Prostate gland (tissue), 2 donors: ENCODE measurements around the gene TNIP1. TPM values are rescaled to one million over a fixed set of nuclear protein-coding genes. Genes with fewer than 3 reads are reported as not detected.

ENCODE experiments used
- DNase-seq: peaks from one replicate; pipeline ENCODE4 v3.0.0-alpha.2; 2019; ENCODE audit warnings: low spot score
- H3K27ac ChIP-seq, 2 donors: fragments of 200-600 bp; sonication (generic); 2 replicates each; pipeline ENCODE4 v1.5.1; 2017 to 2019
- H3K27me3 ChIP-seq: fragments of 200-600 bp; sonication (generic); replicated peaks from 2 replicates; pipeline ENCODE4 v1.5.1; 2019; ENCODE audit not compliant: insufficient read depth
- H3K36me3 ChIP-seq, 2 donors: fragments of 200-600 bp; sonication (generic); 1 replicate in 1 of 2; 2 replicates in 1 of 2; pipeline versions ENCODE4 v1.5.1 to v1.8.1; 2017 to 2019
- H3K4me1 ChIP-seq: fragments of 200-600 bp; sonication (generic); replicated peaks from 2 replicates; pipeline ENCODE4 v1.5.1; 2019
- H3K4me3 ChIP-seq, 2 donors: fragments of 200-600 bp; sonication (generic); 2 replicates each; pipeline ENCODE4 v1.5.1; 2017 to 2019
- H3K9me3 ChIP-seq: fragments of 200-600 bp; sonication (generic); 2 replicates; pipeline ENCODE4 v1.5.1; 2017
- POLR2A ChIP-seq: fragments of 450-650 bp; IDR thresholded peaks from one replicate; pipeline ENCODE4 v1.6.1; 2016; ENCODE audit warnings: antibody characterized with exemption, mild to moderate bottlenecking
- POLR2AphosphoS5 ChIP-seq: sonication (generic); formaldehyde crosslinking; IDR thresholded peaks from one replicate; pipeline ENCODE4 v1.6.1; 2017; ENCODE audit warnings: antibody characterized with exemption
- WGBS: methylation state at CpG from one replicate; pipeline ENCODE4 v1.1.5; 2018; 5-methylcytosine and 5-hydroxymethylcytosine counted together
- intact Hi-C: fragments of 100-400 bp; cut with DNase I; formaldehyde crosslinking; loops from one replicate; pipeline ENCODE4 v1.14.2; 2022
- total RNA-seq, 2 donors: library from RNA; depleted of rRNA; stranded (reverse); fragments of >200 nt; gene quantifications; one replicate each; pipeline ENCODE4 v1.1.0, GENCODE V29; 2016
- TF ChIP-seq, protein P1 (sequence below), 4 experiments: fragments of 200-600 bp in 2 of 4; fragments of 450-650 bp in 2 of 4; sonication (generic) in 2 of 4; IDR thresholded peaks; 1 replicate in 3 of 4; 2 replicates in 1 of 4; pipeline ENCODE4 v1.5.1; 2016 to 2019; ENCODE audit warnings: antibody characterized with exemption in 4 of 4, mild to moderate bottlenecking in 2 of 4, moderate library complexity in 2 of 4

The TNIP1 gene, protein sequence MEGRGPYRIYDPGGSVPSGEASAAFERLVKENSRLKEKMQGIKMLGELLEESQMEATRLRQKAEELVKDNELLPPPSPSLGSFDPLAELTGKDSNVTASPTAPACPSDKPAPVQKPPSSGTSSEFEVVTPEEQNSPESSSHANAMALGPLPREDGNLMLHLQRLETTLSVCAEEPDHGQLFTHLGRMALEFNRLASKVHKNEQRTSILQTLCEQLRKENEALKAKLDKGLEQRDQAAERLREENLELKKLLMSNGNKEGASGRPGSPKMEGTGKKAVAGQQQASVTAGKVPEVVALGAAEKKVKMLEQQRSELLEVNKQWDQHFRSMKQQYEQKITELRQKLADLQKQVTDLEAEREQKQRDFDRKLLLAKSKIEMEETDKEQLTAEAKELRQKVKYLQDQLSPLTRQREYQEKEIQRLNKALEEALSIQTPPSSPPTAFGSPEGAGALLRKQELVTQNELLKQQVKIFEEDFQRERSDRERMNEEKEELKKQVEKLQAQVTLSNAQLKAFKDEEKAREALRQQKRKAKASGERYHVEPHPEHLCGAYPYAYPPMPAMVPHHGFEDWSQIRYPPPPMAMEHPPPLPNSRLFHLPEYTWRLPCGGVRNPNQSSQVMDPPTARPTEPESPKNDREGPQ
- total RNA-seq, result 10 to 100 TPM; 61.9 to 81.6 TPM

DNA sequence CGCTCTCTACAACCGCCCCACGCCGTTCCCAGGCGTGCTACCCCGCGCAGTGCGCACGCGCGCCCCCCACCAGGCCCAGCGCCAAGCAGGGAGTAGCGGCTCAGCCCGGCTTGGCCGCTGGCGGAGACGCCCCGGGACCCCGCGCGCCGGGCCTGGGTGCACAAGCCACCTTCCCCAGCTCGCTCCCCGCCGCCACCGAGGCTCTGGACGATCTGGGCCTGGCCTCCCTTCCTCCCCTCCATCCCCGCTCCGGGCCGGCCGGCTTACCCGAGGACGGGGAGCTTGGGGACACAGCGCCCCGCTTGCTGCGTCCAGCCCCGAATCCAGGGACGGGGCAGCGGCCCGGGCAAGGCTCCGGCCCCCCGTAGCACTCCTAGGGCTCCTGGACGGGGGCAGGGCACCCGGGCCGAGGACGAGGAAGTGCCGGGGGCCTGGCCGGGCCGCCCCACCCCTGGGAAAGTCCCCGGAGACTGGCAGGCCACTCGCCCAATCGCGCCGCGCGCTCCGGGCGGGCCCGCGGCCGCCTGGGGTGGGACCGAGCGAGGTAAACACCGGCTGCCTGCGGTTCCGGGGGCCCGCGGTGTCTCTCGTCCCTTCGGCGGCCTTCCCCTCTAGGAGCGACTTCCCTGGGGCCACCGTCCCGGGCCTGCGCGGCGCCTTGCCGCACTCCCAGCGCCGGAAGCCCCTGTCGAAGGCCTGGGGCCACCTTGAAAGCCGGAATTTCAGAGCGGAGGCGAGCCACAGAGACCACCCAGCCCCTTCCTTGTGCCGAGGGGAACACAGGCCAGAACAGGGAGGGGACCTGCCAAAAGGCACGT, at the start of gene TNIP1:
Gene TNIP1, minus strand, starts transcription at position 422 of the 818 bp plus-strand sequence. CDS start 15,939 bp downstream, outside the sequence.
- Histone ChIP-seq H3K36me3 (no peaks in the 10 kb centered on the region), H3K4me3 (peak within 1 kb of the TSS; percentile 59 to 77), H3K27me3 (no peaks in the 10 kb centered on the region), H3K4me1 (no peaks in the 10 kb centered on the region), H3K9me3 (no peaks in the 10 kb centered on the region), H3K27ac (peak within 1 kb of the TSS; percentile 90 to 95)
- intact Hi-C loops, result loop anchor here (2.0 kb wide), 1 partner anchor 18 kb away; no protein-coding TSS in a partner anchor
- under 1% methylated on average over 79 of the region's 86 CpGs for WGBS
- peak; percentile 95 for DNase-seq
- TF ChIP-seq POLR2A (peak; percentile 86), POLR2AphosphoS5 (peak; percentile 65)
- TF ChIP-seq, protein P1, sequence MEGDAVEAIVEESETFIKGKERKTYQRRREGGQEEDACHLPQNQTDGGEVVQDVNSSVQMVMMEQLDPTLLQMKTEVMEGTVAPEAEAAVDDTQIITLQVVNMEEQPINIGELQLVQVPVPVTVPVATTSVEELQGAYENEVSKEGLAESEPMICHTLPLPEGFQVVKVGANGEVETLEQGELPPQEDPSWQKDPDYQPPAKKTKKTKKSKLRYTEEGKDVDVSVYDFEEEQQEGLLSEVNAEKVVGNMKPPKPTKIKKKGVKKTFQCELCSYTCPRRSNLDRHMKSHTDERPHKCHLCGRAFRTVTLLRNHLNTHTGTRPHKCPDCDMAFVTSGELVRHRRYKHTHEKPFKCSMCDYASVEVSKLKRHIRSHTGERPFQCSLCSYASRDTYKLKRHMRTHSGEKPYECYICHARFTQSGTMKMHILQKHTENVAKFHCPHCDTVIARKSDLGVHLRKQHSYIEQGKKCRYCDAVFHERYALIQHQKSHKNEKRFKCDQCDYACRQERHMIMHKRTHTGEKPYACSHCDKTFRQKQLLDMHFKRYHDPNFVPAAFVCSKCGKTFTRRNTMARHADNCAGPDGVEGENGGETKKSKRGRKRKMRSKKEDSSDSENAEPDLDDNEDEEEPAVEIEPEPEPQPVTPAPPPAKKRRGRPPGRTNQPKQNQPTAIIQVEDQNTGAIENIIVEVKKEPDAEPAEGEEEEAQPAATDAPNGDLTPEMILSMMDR (IDR thresholded peaks at IDR 0.05), result peak in 1 of 4 experiments; percentile 5

DNA sequence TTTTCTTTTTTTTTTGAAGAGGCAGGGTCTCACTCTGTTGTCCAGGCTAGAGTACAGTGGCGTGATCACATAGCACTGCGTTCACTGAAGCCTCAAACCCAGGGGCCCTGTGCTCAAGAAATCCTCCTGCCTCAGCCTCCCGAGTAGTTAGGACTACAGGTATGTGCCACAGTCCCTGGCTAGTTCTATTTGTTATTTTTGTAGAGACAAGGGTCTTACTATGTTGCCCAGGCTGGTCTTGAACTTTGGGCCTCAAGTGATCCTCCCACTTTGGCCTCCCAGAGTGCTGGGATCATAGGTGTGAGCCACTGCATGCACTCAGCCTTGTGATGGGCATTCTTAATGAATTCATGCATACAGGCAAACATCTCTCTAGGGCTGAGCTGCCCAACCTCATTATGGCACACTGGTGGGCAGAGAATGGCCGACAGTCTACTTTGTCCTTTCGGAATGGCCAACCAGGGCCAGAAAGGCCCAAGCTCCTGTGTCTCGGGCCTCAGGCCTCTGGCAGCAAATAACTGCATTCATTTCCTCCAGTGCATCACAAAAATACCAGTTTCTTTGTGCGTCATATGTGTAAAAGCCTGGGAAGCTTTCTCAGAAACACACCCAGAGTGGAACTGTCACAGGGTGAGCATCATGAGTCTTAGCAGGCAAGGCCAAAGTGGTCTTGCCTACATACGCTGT, 49.5 kb upstream of the TNIP1 start:
- Histone ChIP-seq H3K4me3 (no peak overlapping the region), H3K4me1 (no peaks in the 10 kb centered on the region), H3K27ac (no peak overlapping the region), H3K36me3 (peaks cover 0 to 2% of the 10 kb centered on the region in 2 donors), H3K9me3 (no peaks in the 10 kb centered on the region), H3K27me3 (no peaks in the 10 kb centered on the region)
- TF ChIP-seq, protein P1 (IDR thresholded peaks at IDR 0.05), result no peak
- TF ChIP-seq POLR2AphosphoS5 (no peak), POLR2A (no peak)
- DNase-seq, result no peak
- 94% methylated on average over 8 of the region's 8 CpGs for WGBS
- intact Hi-C loops, result no loop called here

DNA sequence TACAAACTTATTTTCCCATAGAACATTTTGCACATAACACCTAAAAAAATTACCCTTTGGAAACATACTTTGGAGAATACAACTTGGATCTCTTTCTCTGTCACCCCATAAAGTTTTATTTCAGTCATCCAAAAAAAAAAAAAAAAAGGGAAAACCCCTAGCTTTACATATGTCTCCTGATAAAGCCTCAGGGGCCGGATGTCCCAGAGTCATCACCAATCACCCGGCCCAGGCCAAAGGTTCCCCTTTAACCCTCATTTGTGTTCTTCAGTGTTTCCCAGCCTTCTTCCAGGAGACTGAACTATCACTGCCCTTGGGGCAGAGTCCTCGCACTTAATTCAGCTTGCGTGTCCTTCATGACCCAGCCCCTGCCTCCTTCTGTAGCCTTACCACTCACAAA, 48.0 kb upstream of the TNIP1 start:
- H3K27me3 ChIP-seq, result no peaks in the 10 kb centered on the region
- WGBS, result 76% methylated on average over 4 of the region's 4 CpGs
- no peak overlapping the region for H3K27ac ChIP-seq
- TF ChIP-seq, protein P1 (IDR thresholded peaks at IDR 0.05), result no peak
- TF ChIP-seq POLR2AphosphoS5, result no peak
- TF ChIP-seq POLR2A, result no peak
- DNase-seq, result no peak
- H3K4me3 ChIP-seq, result no peak overlapping the region
- H3K36me3 ChIP-seq, result peaks cover 0 to 2% of the 10 kb centered on the region in 2 donors
- H3K9me3 ChIP-seq, result no peaks in the 10 kb centered on the region
- H3K4me1 ChIP-seq, result no peaks in the 10 kb centered on the region
- intact Hi-C loops, result loop anchor here (5.0 kb wide), 1 partner anchor 108 kb away; no protein-coding TSS in a partner anchor

DNA sequence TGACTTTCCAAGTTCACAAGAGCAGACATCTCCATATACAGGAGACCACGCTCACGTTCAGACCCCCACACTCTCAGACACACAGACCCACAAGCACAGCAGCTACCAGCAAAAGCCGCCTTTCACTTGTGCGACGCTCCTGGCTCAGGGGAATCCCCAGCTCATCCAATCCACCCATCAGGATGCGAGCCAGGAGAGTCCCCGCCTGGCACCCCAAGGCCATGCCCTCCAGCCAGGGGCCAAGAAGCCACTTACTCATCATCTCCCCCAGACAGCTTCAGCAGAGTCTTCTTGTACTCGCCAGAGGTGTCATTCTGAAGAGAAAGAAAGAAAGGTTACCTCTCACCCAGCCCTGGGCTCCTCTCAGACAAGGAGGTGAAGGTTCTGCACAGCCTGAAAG, 47.1 kb upstream of the TNIP1 start:
- no peak for TF ChIP-seq POLR2AphosphoS5
- no peak for TF ChIP-seq POLR2A
- TF ChIP-seq, protein P1 (IDR thresholded peaks at IDR 0.05), result no peak
- no peaks in the 10 kb centered on the region for H3K27me3 ChIP-seq
- H3K9me3 ChIP-seq, result no peaks in the 10 kb centered on the region
- no peak for DNase-seq
- H3K4me3 ChIP-seq, result no peak overlapping the region
- intact Hi-C loops, result loop anchor here (2.0 to 5.0 kb wide), 2 partner anchors 37 to 109 kb away; no protein-coding TSS in a partner anchor
- no peaks in the 10 kb centered on the region for H3K4me1 ChIP-seq
- peaks cover 0 to 2% of the 10 kb centered on the region in 2 donors for H3K36me3 ChIP-seq
- WGBS, result 86% methylated on average over 8 of the region's 8 CpGs
- no peak overlapping the region for H3K27ac ChIP-seq
